Endothelial cell of umbilical vein (primary cell): ENCODE data around the gene MCTP2. TPM values are rescaled to one million over a fixed set of nuclear protein-coding genes. Genes with fewer than 3 reads are reported as not detected.

Source experiments
- BruUV-seq: library from RNA; stranded (reverse); fragments of 400-500 nt; replicated peaks from 2 replicates; lab custom pipeline; 2021; lab: Mats Ljungman, UMichigan
- CTCF ChIA-PET: fragments of 300-600, 350-600 bp; sonication (Branson Sonifier 250); formaldehyde crosslinking; loops from one replicate; lab custom pipeline; 2021; ENCODE audit warnings: antibody characterized with exemption, inconsistent platforms; lab: Charles Lee
- POLR2A ChIA-PET: fragments of 300-600, 350-600 bp; sonication (Branson Sonifier 250); formaldehyde crosslinking; loops from one replicate; lab custom pipeline; 2021; ENCODE audit warnings: antibody characterized with exemption, inconsistent platforms; lab: Charles Lee
- DNase-seq: peaks from one replicate; pipeline ENCODE4 v3.0.0-alpha.2; 2011; ENCODE audit warnings: low read depth, low spot score
- FAIRE-seq: peaks from 2 replicates; lab custom pipeline; 2011; peaks lifted over from hg19 to GRCh38; lab: Jason Lieb, UNC
- H2AFZ ChIP-seq: 2 replicates; pipeline ENCODE4 v1.6.0; 2012; ENCODE audit warnings: low read depth, low read length, control low read depth, inconsistent platforms
- H3K27ac ChIP-seq: 2 replicates; pipeline ENCODE4 v1.5.1; 2011; ENCODE audit warnings: low read depth, mild to moderate bottlenecking, control low read depth, low read length, moderate library complexity; ENCODE audit not compliant: insufficient read depth
- H3K27me3 ChIP-seq, 2 experiments: 2 replicates each; pipeline versions ENCODE4 v1.6.0 to v1.6.1; 2011; ENCODE audit warnings: low read length in 2 of 2, mixed read lengths in 1 of 2; ENCODE audit not compliant: control insufficient read depth in 2 of 2, insufficient read depth in 2 of 2
- H3K36me3 ChIP-seq, 2 experiments: 2 replicates in 1 of 2; 3 replicates in 1 of 2; pipeline ENCODE4 v1.5.1; 2011; ENCODE audit warnings: low read length in 2 of 2, mild to moderate bottlenecking in 1 of 2, moderate library complexity in 1 of 2; ENCODE audit not compliant: control insufficient read depth in 2 of 2, insufficient read depth in 2 of 2; ENCODE audit errors: extremely low read depth in 1 of 2
- H3K4me1 ChIP-seq: 3 replicates; pipeline ENCODE4 v1.5.1; 2011; ENCODE audit warnings: mild to moderate bottlenecking, low read length; ENCODE audit not compliant: control insufficient read depth, insufficient read depth; ENCODE audit errors: extremely low read depth
- H3K4me2 ChIP-seq: 2 replicates; pipeline ENCODE4 v1.6.1; 2011; ENCODE audit warnings: low read length, control low read depth, mixed read lengths; ENCODE audit not compliant: insufficient read depth
- H3K4me3 ChIP-seq, 3 experiments: fragments of 200-600 bp in 1 of 3; sonication (generic), shearing (Covaris generic) in 1 of 3; replicated peaks in 1 of 3; 2 replicates each; pipeline ENCODE4 v1.5.1; 2011 to 2016; ENCODE audit warnings: control low read depth in 3 of 3, low read length in 3 of 3, mild to moderate bottlenecking in 2 of 3, inconsistent platforms in 1 of 3, low read depth in 1 of 3, moderate library complexity in 1 of 3; ENCODE audit not compliant: insufficient read depth in 1 of 3
- H3K79me2 ChIP-seq: 2 replicates; pipeline ENCODE4 v1.6.0; 2012; ENCODE audit warnings: low read length, inconsistent platforms; ENCODE audit not compliant: control insufficient read depth, insufficient read depth
- H3K9ac ChIP-seq: replicated peaks from 2 replicates; pipeline ENCODE3; 2011; ENCODE audit warnings: low read length, control low read depth; ENCODE audit not compliant: insufficient read depth; ENCODE audit errors: extremely low read depth
- H3K9me1 ChIP-seq: replicated peaks from 3 replicates; pipeline ENCODE4 v1.6.0; 2011; ENCODE audit warnings: mild to moderate bottlenecking, low read length; ENCODE audit not compliant: control insufficient read depth, insufficient read depth; ENCODE audit errors: extremely low read depth
- H3K9me3 ChIP-seq: replicated peaks from 2 replicates; pipeline ENCODE4 v1.5.1; 2012; ENCODE audit warnings: low read length, inconsistent platforms; ENCODE audit not compliant: control insufficient read depth, insufficient read depth
- H4K20me1 ChIP-seq: replicated peaks from 2 replicates; pipeline ENCODE3; 2011; ENCODE audit warnings: mild to moderate bottlenecking, low read length; ENCODE audit not compliant: control insufficient read depth, insufficient read depth; ENCODE audit errors: extremely low read depth
- EZH2 ChIP-seq: IDR thresholded peaks from 2 replicates; pipeline ENCODE4 v1.6.1; 2012; ENCODE audit warnings: borderline replicate concordance, low read depth, mild to moderate bottlenecking, moderate library complexity, low read length, inconsistent platforms; ENCODE audit not compliant: severe bottlenecking
- FOS ChIP-seq: IDR thresholded peaks from 2 replicates; pipeline ENCODE4 v1.6.1; 2011; ENCODE audit warnings: mild to moderate bottlenecking, low read length, moderate library complexity, borderline replicate concordance; ENCODE audit not compliant: insufficient read depth
- GATA2 ChIP-seq: IDR thresholded peaks from 2 replicates; pipeline ENCODE4 v1.7.0; 2011; ENCODE audit warnings: low read depth, mild to moderate bottlenecking, moderate library complexity, mixed read lengths, low read length; ENCODE audit not compliant: insufficient read length, insufficient read depth
- JUN ChIP-seq: IDR thresholded peaks from 2 replicates; pipeline ENCODE4 v1.6.1; 2011; ENCODE audit warnings: borderline replicate concordance, low read depth; ENCODE audit not compliant: insufficient read length, insufficient read depth
- MAX ChIP-seq: IDR thresholded peaks from 2 replicates; pipeline ENCODE4 v1.6.1; 2011; ENCODE audit not compliant: insufficient read depth, insufficient read length
- MYC ChIP-seq: IDR thresholded peaks from one replicate; pipeline ENCODE4 v1.6.1; 2011; ENCODE audit warnings: mild to moderate bottlenecking, low read depth, low read length
- POLR2A ChIP-seq: IDR thresholded peaks from 2 replicates; pipeline ENCODE4 v1.6.1; 2012; ENCODE audit warnings: low read depth, mild to moderate bottlenecking, control low read depth, low read length
- POLR2AphosphoS5 ChIP-seq: IDR thresholded peaks from 2 replicates; pipeline ENCODE4 v1.6.1; 2012; ENCODE audit warnings: low read depth, mild to moderate bottlenecking, control low read depth, low read length, moderate library complexity; ENCODE audit not compliant: insufficient read depth
- dilution Hi-C: fragments of 300-500 bp; cut with MboI; formaldehyde crosslinking; loops from one replicate; pipeline ENCODE4 v1.15.0; 2019; ENCODE audit warnings: low sequenced_read_pairs; ENCODE audit not compliant: extremely low pct_ligation_motif_present
- intact Hi-C: fragments of 100-400 bp; cut with micrococcal nuclease; formaldehyde crosslinking; loops from one replicate; pipeline ENCODE4 v1.10.0; 2022
- polyA plus RNA-seq, 4 experiments: library from polyadenylated mRNA; depleted of rRNA in 3 of 4; stranded (reverse) in 3 of 4; unstranded in 1 of 4; fragments of >200 nt; gene quantifications; 2 replicates each; pipeline versions ENCODE4 v1.2.1 to v1.2.3, GENCODE V29; 2011 to 2012; ENCODE audit warnings: missing spikeins in 1 of 4
- total RNA-seq: library from RNA; stranded (reverse); gene quantifications from 2 replicates; pipeline ENCODE4 v1.2.3, GENCODE V29; 2021
- TF ChIP-seq, protein P1 (sequence below), 2 donors: IDR thresholded peaks; 1 replicate in 1 of 2; 2 replicates in 1 of 2; pipeline ENCODE4 v1.5.1; 2011; ENCODE audit warnings: low read length in 2 of 2, mild to moderate bottlenecking in 2 of 2, moderate library complexity in 2 of 2, control low read depth in 1 of 2, inconsistent platforms in 1 of 2, low read depth in 1 of 2; ENCODE audit not compliant: insufficient read depth in 1 of 2; ENCODE audit errors: extremely low read depth in 1 of 2

The MCTP2 gene
- total and polyA plus RNA-seq, 2 donors (not counting 3 experiments of a cell fraction or from before 2014, with no cell fraction given), result 0.01 to 0.75 TPM

- BruUV-seq, result no TSS peak
- TF ChIP-seq POLR2A (no peak), MYC (no peak), FOS (no peak), JUN (no peak), POLR2AphosphoS5 (no peak), MAX (no peak), EZH2 (no peak), GATA2 (no peak)
- TF ChIP-seq, protein P1, sequence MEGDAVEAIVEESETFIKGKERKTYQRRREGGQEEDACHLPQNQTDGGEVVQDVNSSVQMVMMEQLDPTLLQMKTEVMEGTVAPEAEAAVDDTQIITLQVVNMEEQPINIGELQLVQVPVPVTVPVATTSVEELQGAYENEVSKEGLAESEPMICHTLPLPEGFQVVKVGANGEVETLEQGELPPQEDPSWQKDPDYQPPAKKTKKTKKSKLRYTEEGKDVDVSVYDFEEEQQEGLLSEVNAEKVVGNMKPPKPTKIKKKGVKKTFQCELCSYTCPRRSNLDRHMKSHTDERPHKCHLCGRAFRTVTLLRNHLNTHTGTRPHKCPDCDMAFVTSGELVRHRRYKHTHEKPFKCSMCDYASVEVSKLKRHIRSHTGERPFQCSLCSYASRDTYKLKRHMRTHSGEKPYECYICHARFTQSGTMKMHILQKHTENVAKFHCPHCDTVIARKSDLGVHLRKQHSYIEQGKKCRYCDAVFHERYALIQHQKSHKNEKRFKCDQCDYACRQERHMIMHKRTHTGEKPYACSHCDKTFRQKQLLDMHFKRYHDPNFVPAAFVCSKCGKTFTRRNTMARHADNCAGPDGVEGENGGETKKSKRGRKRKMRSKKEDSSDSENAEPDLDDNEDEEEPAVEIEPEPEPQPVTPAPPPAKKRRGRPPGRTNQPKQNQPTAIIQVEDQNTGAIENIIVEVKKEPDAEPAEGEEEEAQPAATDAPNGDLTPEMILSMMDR (IDR thresholded peaks at IDR 0.05; ENCODE audit: extremely low read depth in 1 of 2, insufficient read depth in 1 of 2, low read depth in 1 of 2, low read length in 2 of 2), result no peak
- Histone ChIP-seq H3K36me3 (no peaks in the 10 kb centered on the region), H4K20me1 (no peaks in the 10 kb centered on the region), H3K4me3 (no peak overlapping the region), H3K9me1 (no peaks in the 10 kb centered on the region), H3K9ac (no peak overlapping the region), H2AFZ (no peak overlapping the region), H3K4me1 (no peaks in the 10 kb centered on the region), H3K79me2 (no peaks in the 10 kb centered on the region), H3K27ac (no peak overlapping the region), H3K4me2 (no peak overlapping the region), H3K9me3 (no peaks in the 10 kb centered on the region), H3K27me3 (no peaks in the 10 kb centered on the region)
- intact Hi-C loops, result no loop called here
- dilution Hi-C loops, result no loop called here
- ChIA-PET POLR2A (no interaction called here), CTCF (no interaction called here)
- no peak for DNase-seq
- no peak for FAIRE-seq
Observed at GRCh38 chr15:94277485-94277884, 46.1 kb downstream of the MCTP2 start.
